K562 (cell line): ENCODE measurements around the gene ERBB4. TPM values are rescaled to one million over a fixed set of nuclear protein-coding genes. Genes with fewer than 3 reads are reported as not detected.

Experiments
- ATAC-seq: fragments of 200-7000 bp; cut with Tn5 transposase; 3 replicates; pipeline ENCODE4 v1.9.1; 2020; ENCODE audit warnings: moderate library complexity
- BruUV-seq: library from RNA; stranded (reverse); fragments of 400-500 nt; replicated peaks from 2 replicates; lab custom pipeline; 2021; lab: Mats Ljungman, UMichigan
- CTCF ChIA-PET: fragments of 300-600 bp; formaldehyde crosslinking; extraction: SDS; loops from one replicate; lab custom pipeline; 2021; ENCODE audit warnings: low intra/inter-chr PET ratio; lab: Yijun Ruan, JAX
- POLR2A ChIA-PET: fragments of 300-600, 350-650 bp; sonication (Branson Sonifier 250); formaldehyde crosslinking; extraction: SDS; loops from one replicate; lab custom pipeline; 2021; ENCODE audit warnings: antibody characterized with exemption, inconsistent platforms; lab: Yijun Ruan, JAX
- DNase-seq, 4 experiments: peaks; one replicate each; pipeline versions ENCODE4 v3.0.0 to v3.0.0-alpha.2; 2011 to 2018; ENCODE audit warnings: low spot score in 3 of 4, mixed read lengths in 3 of 4; ENCODE audit errors: extremely low read depth in 1 of 4
- FAIRE-seq: peaks from 2 replicates; lab custom pipeline; 2011; peaks lifted over from hg19 to GRCh38; lab: Jason Lieb, UNC
- H2AFZ ChIP-seq: 2 replicates; pipeline ENCODE4 v1.6.0; 2011; ENCODE audit warnings: low read depth, low read length, control low read depth, inconsistent platforms
- H3K27ac ChIP-seq: fragments of 200-600 bp; 3 replicates; pipeline ENCODE4 v1.8.0; 2011; ENCODE audit warnings: low read depth, mild to moderate bottlenecking, control low read depth, inconsistent platforms, low read length, moderate library complexity, mixed read lengths; ENCODE audit errors: extremely low read depth
- H3K27me3 ChIP-seq, 2 experiments: fragments of 300-600 bp in 1 of 2; 2 replicates in 1 of 2; 3 replicates in 1 of 2; pipeline versions ENCODE4 v1.6.0 to v1.8.0; 2011; ENCODE audit warnings: inconsistent platforms in 2 of 2, low read length in 2 of 2, mild to moderate bottlenecking in 1 of 2, mixed read lengths in 1 of 2, moderate library complexity in 1 of 2; ENCODE audit not compliant: control insufficient read depth in 2 of 2, insufficient read depth in 2 of 2
- H3K36me3 ChIP-seq: fragments of 300-600 bp; 3 replicates; pipeline ENCODE4 v1.8.0; 2011; ENCODE audit warnings: mild to moderate bottlenecking, low read length, inconsistent platforms; ENCODE audit not compliant: control insufficient read depth, insufficient read depth
- H3K4me1 ChIP-seq, 2 experiments: fragments of 200-600 bp in 1 of 2; replicated peaks in 1 of 2; 2 replicates in 1 of 2; 3 replicates in 1 of 2; pipeline versions ENCODE4 v1.5.1 to v1.8.0; 2011; ENCODE audit warnings: inconsistent platforms in 2 of 2, low read length in 2 of 2, mild to moderate bottlenecking in 1 of 2, mixed read lengths in 1 of 2, moderate library complexity in 1 of 2; ENCODE audit not compliant: control insufficient read depth in 2 of 2, insufficient read depth in 2 of 2
- H3K4me2 ChIP-seq: 2 replicates; pipeline ENCODE4 v1.6.1; 2011; ENCODE audit warnings: low read length, control low read depth, inconsistent platforms, mixed read lengths; ENCODE audit not compliant: insufficient read depth
- H3K4me3 ChIP-seq: fragments of 200-600 bp; sonication (generic), shearing (Covaris generic); 2 replicates; pipeline ENCODE4 v1.5.1; 2016; ENCODE audit warnings: control low read depth, inconsistent platforms
- H3K79me2 ChIP-seq: fragments of 200-600 bp; 3 replicates; pipeline ENCODE4 v1.8.0; 2011; ENCODE audit warnings: low read length, inconsistent platforms; ENCODE audit not compliant: control insufficient read depth, insufficient read depth
- H3K9ac ChIP-seq, 2 experiments: 2 replicates each; pipeline versions ENCODE4 v1.6.0 to v1.6.1; 2011; ENCODE audit warnings: low read depth in 2 of 2, low read length in 2 of 2, control low read depth in 1 of 2, inconsistent platforms in 1 of 2, mild to moderate bottlenecking in 1 of 2, mixed read lengths in 1 of 2; ENCODE audit not compliant: insufficient read depth in 1 of 2
- H3K9me1 ChIP-seq: one replicate; pipeline ENCODE4 v1.6.0; 2011; ENCODE audit warnings: inconsistent platforms, mild to moderate bottlenecking, low read length, moderate library complexity; ENCODE audit not compliant: control insufficient read depth, insufficient read depth
- H3K9me3 ChIP-seq: replicated peaks from 2 replicates; pipeline ENCODE4 v1.5.1; 2011; ENCODE audit warnings: low read depth, low read length, inconsistent platforms; ENCODE audit not compliant: control insufficient read depth, insufficient read depth
- H4K20me1 ChIP-seq: replicated peaks from 2 replicates; pipeline ENCODE4 v1.6.1; 2011; ENCODE audit warnings: low read length, inconsistent platforms, mixed read lengths; ENCODE audit not compliant: control insufficient read depth, insufficient read depth
- ASH1L ChIP-seq: fragments of 450-650 bp; IDR thresholded peaks from 2 replicates; pipeline ENCODE4 v1.6.1; 2018; ENCODE audit warnings: borderline replicate concordance, mild to moderate bottlenecking, low read depth; ENCODE audit not compliant: partially characterized antibody
- GTF2E2 ChIP-seq: fragments of 200-800 bp; sonication (Bioruptor generic); IDR thresholded peaks from 2 replicates; pipeline ENCODE4 v1.6.1; 2016; ENCODE audit warnings: missing genetic modification characterization, missing compliant biosample characterization
- ILK ChIP-seq: fragments of 450-650 bp; IDR thresholded peaks from 2 replicates; pipeline ENCODE4 v1.6.1; 2016; ENCODE audit warnings: missing genetic modification characterization, low read depth, mild to moderate bottlenecking, missing compliant biosample characterization, moderate library complexity, borderline replicate concordance
- KDM2B ChIP-seq: fragments of 250-450 bp; sonication (Bioruptor Pico); IDR thresholded peaks from 2 replicates; pipeline ENCODE4 v1.8.0; 2021; ENCODE audit warnings: mild to moderate bottlenecking, moderate library complexity
- REST ChIP-seq, 2 experiments: fragments of 450-650 bp; formaldehyde crosslinking in 1 of 2; IDR thresholded peaks; 2 replicates each; pipeline versions ENCODE4 v1.4.0 to v1.6.1; 2014 to 2020; ENCODE audit warnings: mild to moderate bottlenecking in 2 of 2, borderline replicate concordance in 1 of 2, low read depth in 1 of 2
- THRB ChIP-seq: fragments of 450-650 bp; formaldehyde crosslinking; conservative IDR thresholded peaks from 2 replicates; pipeline ENCODE4 v1.4.0; 2022; ENCODE audit warnings: mild to moderate bottlenecking, missing genetic modification characterization
- ZNF436 ChIP-seq: fragments of 250-450, 450-650 bp; sonication (Bioruptor Pico); formaldehyde crosslinking; IDR thresholded peaks from 2 replicates; pipeline ENCODE4 v1.7.0; 2020; ENCODE audit warnings: mild to moderate bottlenecking
- ZNF644 ChIP-seq: fragments of 200-800 bp; sonication (Bioruptor generic); IDR thresholded peaks from 2 replicates; pipeline ENCODE4 v1.6.1; 2016; ENCODE audit warnings: low read depth, missing genetic modification characterization, missing compliant biosample characterization
- WGBS: fragments of 100-300 bp; shearing (Covaris generic); methylation state at CpG from one replicate; pipeline ENCODE4 v1.1.6; 2016; ENCODE audit warnings: low coverage, mixed read lengths; ENCODE audit not compliant: insufficient coverage; ENCODE audit errors: missing lambda C conversion rate; 5-methylcytosine and 5-hydroxymethylcytosine counted together
- in situ Hi-C: fragments of 300-500 bp; cut with MboI; formaldehyde crosslinking; loops from 4 replicates; pipeline ENCODE4 v1.15.0; 2018; ENCODE audit warnings: inconsistent platforms, mixed read lengths
- intact Hi-C: fragments of 100-400 bp; cut with micrococcal nuclease; formaldehyde crosslinking; loops from 2 replicates; pipeline ENCODE4 v1.14.2; 2022
- polyA plus RNA-seq, 8 experiments: library from polyadenylated mRNA; depleted of rRNA in 4 of 8; stranded (reverse) in 5 of 8; unstranded in 3 of 8; fragments of >200 nt; fragmentation: Nextera tagmentation in 2 of 8; fragmentation: Illumina TruSeq in 1 of 8; extraction: Ambion mirVana in 2 of 8; extraction: Trizol in 1 of 8; gene quantifications; 2 replicates each; pipeline versions ENCODE4 v1.2.1 to v1.2.3, GENCODE V29; 2011 to 2014; ENCODE audit warnings: inconsistent platforms in 1 of 8, missing spikeins in 1 of 8
- total RNA-seq, 7 experiments: library from RNA; depleted of rRNA in 6 of 7; stranded (reverse); fragments of >200 nt in 6 of 7; fragmentation: Illumina TruSeq in 2 of 7; extraction: Trizol in 2 of 7; gene quantifications; 2 replicates each; pipeline versions ENCODE4 v1.2.1 to v1.2.3, GENCODE V29; 2011 to 2021; ENCODE audit warnings: low replicate concordance in 1 of 7
- TF ChIP-seq, protein P1 (sequence below): sonication (generic); formaldehyde crosslinking; IDR thresholded peaks from 2 replicates; pipeline ENCODE4 v1.8.0; 2022; ENCODE audit warnings: mild to moderate bottlenecking, low read depth, missing genetic modification reagents

ERBB4 gene
- total and polyA plus RNA-seq, 9 of the 15 experiments (the other 6 are each of a cell fraction or from before 2014, with no cell fraction given) = not detected

GRCh38 chr2:211534632-211535031 is 1004.0 kb downstream of the ERBB4 start:
- Histone ChIP-seq H4K20me1 (no peaks in the 10 kb centered on the region), H3K9me3 (no peaks in the 10 kb centered on the region), H3K4me1 (no peaks in the 10 kb centered on the region), H2AFZ (no peak overlapping the region), H3K9me1 (no peaks in the 10 kb centered on the region), H3K9ac (no peak overlapping the region), H3K4me2 (no peak overlapping the region), H3K79me2 (no peaks in the 10 kb centered on the region), H3K27ac (no peak overlapping the region), H3K36me3 (no peaks in the 10 kb centered on the region), H3K27me3 (no peaks in the 10 kb centered on the region), H3K4me3 (no peak overlapping the region)
- BruUV-seq = no TSS peak
- 3% methylated on average over 5 of the region's 5 CpGs for WGBS
- intact Hi-C loops = no loop called here
- in situ Hi-C loops = no loop called here
- ATAC-seq (no peak), FAIRE-seq (no peak), DNase-seq (no peak)
- CTCF ChIA-PET = no interaction called here
- POLR2A ChIA-PET = no interaction called here
- TF ChIP-seq REST (IDR thresholded peaks at IDR 0.05; ENCODE audit: borderline replicate concordance) = no peak
- no peak for TF ChIP-seq REST (CRISPR knock-in tag; IDR thresholded peaks at IDR 0.05; ENCODE audit: low read depth)
- no peak for TF ChIP-seq ASH1L
- no peak for TF ChIP-seq ILK (tag)
- no peak for TF ChIP-seq ZNF644 (tag)
- no peak for TF ChIP-seq KDM2B (CRISPR knock-in tag)
- no peak for TF ChIP-seq ZNF436
- TF ChIP-seq GTF2E2 (tag) = no peak
- no peak for TF ChIP-seq THRB
- TF ChIP-seq, protein P1, sequence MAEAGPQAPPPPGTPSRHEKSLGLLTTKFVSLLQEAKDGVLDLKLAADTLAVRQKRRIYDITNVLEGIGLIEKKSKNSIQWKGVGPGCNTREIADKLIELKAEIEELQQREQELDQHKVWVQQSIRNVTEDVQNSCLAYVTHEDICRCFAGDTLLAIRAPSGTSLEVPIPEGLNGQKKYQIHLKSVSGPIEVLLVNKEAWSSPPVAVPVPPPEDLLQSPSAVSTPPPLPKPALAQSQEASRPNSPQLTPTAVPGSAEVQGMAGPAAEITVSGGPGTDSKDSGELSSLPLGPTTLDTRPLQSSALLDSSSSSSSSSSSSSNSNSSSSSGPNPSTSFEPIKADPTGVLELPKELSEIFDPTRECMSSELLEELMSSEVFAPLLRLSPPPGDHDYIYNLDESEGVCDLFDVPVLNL = no peak
